ENCODE data around the gene SLC39A8. TPM values are rescaled to one million over a fixed set of nuclear protein-coding genes. Genes with fewer than 3 reads are reported as not detected.

Gene SLC39A8
- total and polyA plus RNA-seq, 4 donors, result 179 to 314 (median 235) TPM

GRCh38 chr4:102217345-102217744, 127.9 kb downstream of the SLC39A8 start:
- Histone ChIP-seq H3K4me1 (ENCODE audit: control insufficient read depth in 5 of 5, insufficient read depth in 5 of 5, low read length in 5 of 5) (no peaks in the 10 kb centered on the region), H3K27ac (ENCODE audit: low read depth in 1 of 2, low read length in 1 of 2) (no peak overlapping the region), H3K4me3 (no peak overlapping the region), H3K9me3 (ENCODE audit: control insufficient read depth in 4 of 4, insufficient read depth in 3 of 4, low read length in 3 of 4) (no peaks in the 10 kb centered on the region), H3K27me3 (ENCODE audit: control insufficient read depth in 3 of 3, insufficient read depth in 3 of 3, low read length in 2 of 3) (no peaks in the 10 kb centered on the region), H3K9ac (ENCODE audit: insufficient read depth in 1 of 2, low read length in 2 of 2) (no peak overlapping the region), H3K36me3 (ENCODE audit: control insufficient read depth in 4 of 4, insufficient read depth in 4 of 4, low read length in 4 of 4) (no peaks in the 10 kb centered on the region)
- ATAC-seq (ENCODE audit: insufficient read depth, low FRiP score) (no peak), DNase-seq (peak in 1 of 3 donors; percentile 3)
- WGBS, 2 donors, result 34 to 57% methylated on average over 3 of the region's 3 CpGs
- TF ChIP-seq, protein P1, sequence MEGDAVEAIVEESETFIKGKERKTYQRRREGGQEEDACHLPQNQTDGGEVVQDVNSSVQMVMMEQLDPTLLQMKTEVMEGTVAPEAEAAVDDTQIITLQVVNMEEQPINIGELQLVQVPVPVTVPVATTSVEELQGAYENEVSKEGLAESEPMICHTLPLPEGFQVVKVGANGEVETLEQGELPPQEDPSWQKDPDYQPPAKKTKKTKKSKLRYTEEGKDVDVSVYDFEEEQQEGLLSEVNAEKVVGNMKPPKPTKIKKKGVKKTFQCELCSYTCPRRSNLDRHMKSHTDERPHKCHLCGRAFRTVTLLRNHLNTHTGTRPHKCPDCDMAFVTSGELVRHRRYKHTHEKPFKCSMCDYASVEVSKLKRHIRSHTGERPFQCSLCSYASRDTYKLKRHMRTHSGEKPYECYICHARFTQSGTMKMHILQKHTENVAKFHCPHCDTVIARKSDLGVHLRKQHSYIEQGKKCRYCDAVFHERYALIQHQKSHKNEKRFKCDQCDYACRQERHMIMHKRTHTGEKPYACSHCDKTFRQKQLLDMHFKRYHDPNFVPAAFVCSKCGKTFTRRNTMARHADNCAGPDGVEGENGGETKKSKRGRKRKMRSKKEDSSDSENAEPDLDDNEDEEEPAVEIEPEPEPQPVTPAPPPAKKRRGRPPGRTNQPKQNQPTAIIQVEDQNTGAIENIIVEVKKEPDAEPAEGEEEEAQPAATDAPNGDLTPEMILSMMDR (IDR thresholded peaks at IDR 0.05; ENCODE audit: control extremely low read depth, extremely low read depth), result no peak

DNA sequence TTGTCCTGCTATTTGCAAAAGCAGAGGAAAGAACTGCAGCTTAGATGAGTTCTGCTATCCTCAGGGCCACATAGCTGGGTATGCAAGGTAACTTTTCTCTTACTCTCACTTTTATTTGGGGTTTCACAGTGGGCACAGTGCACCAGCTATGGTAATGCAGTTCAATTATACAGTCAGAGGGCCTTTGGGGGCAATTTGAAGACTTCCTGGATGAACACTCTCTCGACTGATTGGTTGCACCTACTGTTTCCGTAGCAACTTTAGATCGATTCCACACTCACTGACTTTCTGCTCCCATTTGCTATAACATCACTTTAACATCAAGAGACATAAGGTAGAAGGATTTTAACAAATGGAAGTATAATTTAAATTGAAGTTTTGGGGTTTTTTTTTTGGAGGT, 128.6 kb downstream of the SLC39A8 start:
- Histone ChIP-seq H3K27ac (ENCODE audit: low read depth in 1 of 2, low read length in 1 of 2) (no peak overlapping the region), H3K4me1 (ENCODE audit: control insufficient read depth in 5 of 5, insufficient read depth in 5 of 5, low read length in 5 of 5) (no peaks in the 10 kb centered on the region), H3K9ac (ENCODE audit: insufficient read depth in 1 of 2, low read length in 2 of 2) (no peak overlapping the region), H3K9me3 (ENCODE audit: control insufficient read depth in 4 of 4, insufficient read depth in 3 of 4, low read length in 3 of 4) (no peaks in the 10 kb centered on the region), H3K27me3 (ENCODE audit: control insufficient read depth in 3 of 3, insufficient read depth in 3 of 3, low read length in 2 of 3) (no peaks in the 10 kb centered on the region), H3K4me3 (no peak overlapping the region), H3K36me3 (ENCODE audit: control insufficient read depth in 4 of 4, insufficient read depth in 4 of 4, low read length in 4 of 4) (no peaks in the 10 kb centered on the region)
- TF ChIP-seq, protein P1 (IDR thresholded peaks at IDR 0.05; ENCODE audit: control extremely low read depth, extremely low read depth), result no peak
- DNase-seq (no peak), ATAC-seq (ENCODE audit: insufficient read depth, low FRiP score) (no peak)
- 83 to 91% methylated on average over 3 of the region's 3 CpGs for WGBS, 2 donors

- H3K36me3 ChIP-seq (ENCODE audit: control insufficient read depth in 4 of 4, insufficient read depth in 4 of 4, low read length in 4 of 4), result no peaks in the 10 kb centered on the region
These were observed 132.3 kb downstream of the SLC39A8 start for GRCh38 chr4:102213031-102213430.

More at GRCh38 chr4:102213031-102213430, 132.3 kb downstream of the SLC39A8 start:
- DNase-seq (no peak), ATAC-seq (ENCODE audit: insufficient read depth, low FRiP score) (no peak)
- Histone ChIP-seq H3K9ac (ENCODE audit: insufficient read depth in 1 of 2, low read length in 2 of 2) (no peak overlapping the region), H3K27ac (ENCODE audit: low read depth in 1 of 2, low read length in 1 of 2) (no peak overlapping the region), H3K4me3 (no peak overlapping the region), H3K27me3 (ENCODE audit: control insufficient read depth in 3 of 3, insufficient read depth in 3 of 3, low read length in 2 of 3) (no peaks in the 10 kb centered on the region), H3K4me1 (ENCODE audit: control insufficient read depth in 5 of 5, insufficient read depth in 5 of 5, low read length in 5 of 5) (no peaks in the 10 kb centered on the region), H3K9me3 (ENCODE audit: control insufficient read depth in 4 of 4, insufficient read depth in 3 of 4, low read length in 3 of 4) (no peaks in the 10 kb centered on the region)
- TF ChIP-seq, protein P1 (IDR thresholded peaks at IDR 0.05; ENCODE audit: control extremely low read depth, extremely low read depth), result no peak

Small RNA genes within 50 kb of the gene (small RNA-seq; reads per million reads assigned to genes)
- gene RN7SL728P (ENCODE audit: low replicate concordance), result not detected

Other genes with a start within 250 kb of the SLC39A8 start
- gene NFKB1, start 155.9 kb upstream of the SLC39A8 start, total RNA-seq, result 10 to 100 TPM; 52.3 to 66.0 TPM
- gene NFKB1, start 155.9 kb upstream of the SLC39A8 start, polyA plus RNA-seq, result 10 to 100 TPM; 12.3 to 61.2 TPM